Measurements from ENCODE around the gene SASS6. TPM values are rescaled to one million over a fixed set of nuclear protein-coding genes. Genes with fewer than 3 reads are reported as not detected.

SASS6 gene
- total RNA-seq, 1 donor = 2.5 TPM

DNA sequence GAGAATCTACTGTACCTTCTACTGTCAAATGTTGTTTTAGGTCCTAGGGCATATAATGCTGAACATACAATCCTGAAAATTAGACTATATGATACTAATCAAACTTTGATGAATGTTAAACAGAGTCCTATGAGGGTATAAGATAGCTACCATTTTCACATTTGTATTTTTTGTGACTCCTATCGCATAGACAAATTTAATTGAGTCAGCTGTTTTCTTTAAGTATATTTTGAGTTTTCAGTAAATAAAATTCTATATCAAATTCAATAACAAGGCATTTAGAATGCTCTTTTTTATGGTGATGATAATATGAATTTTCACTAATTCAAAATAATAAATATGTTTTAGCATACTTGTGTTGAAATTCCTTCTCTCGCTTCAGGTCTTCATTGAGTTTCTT, 35.3 kb upstream of the SASS6 start:
- Histone ChIP-seq H3K27ac (ENCODE audit: low read depth, low read length) (no peak overlapping the region), H3K27me3 (ENCODE audit: insufficient read depth, low read length) (no peaks in the 10 kb centered on the region), H3K4me3 (ENCODE audit: insufficient read depth, low read length) (no peak overlapping the region), H4K20me1 (ENCODE audit: insufficient read depth, low read length) (no peaks in the 10 kb centered on the region), H3K79me2 (ENCODE audit: insufficient read depth, low read length) (no peaks in the 10 kb centered on the region), H3K9me3 (ENCODE audit: low read depth, low read length) (no peaks in the 10 kb centered on the region), H3K4me2 (ENCODE audit: insufficient read depth, low read length) (no peak overlapping the region), H2AFZ (ENCODE audit: low read length) (no peak overlapping the region), H3K4me1 (ENCODE audit: insufficient read depth, low read length) (peaks cover 9% of the 10 kb centered on the region), H3K36me3 (ENCODE audit: insufficient read depth, low read length) (no peaks in the 10 kb centered on the region)
- TF ChIP-seq, protein P1, sequence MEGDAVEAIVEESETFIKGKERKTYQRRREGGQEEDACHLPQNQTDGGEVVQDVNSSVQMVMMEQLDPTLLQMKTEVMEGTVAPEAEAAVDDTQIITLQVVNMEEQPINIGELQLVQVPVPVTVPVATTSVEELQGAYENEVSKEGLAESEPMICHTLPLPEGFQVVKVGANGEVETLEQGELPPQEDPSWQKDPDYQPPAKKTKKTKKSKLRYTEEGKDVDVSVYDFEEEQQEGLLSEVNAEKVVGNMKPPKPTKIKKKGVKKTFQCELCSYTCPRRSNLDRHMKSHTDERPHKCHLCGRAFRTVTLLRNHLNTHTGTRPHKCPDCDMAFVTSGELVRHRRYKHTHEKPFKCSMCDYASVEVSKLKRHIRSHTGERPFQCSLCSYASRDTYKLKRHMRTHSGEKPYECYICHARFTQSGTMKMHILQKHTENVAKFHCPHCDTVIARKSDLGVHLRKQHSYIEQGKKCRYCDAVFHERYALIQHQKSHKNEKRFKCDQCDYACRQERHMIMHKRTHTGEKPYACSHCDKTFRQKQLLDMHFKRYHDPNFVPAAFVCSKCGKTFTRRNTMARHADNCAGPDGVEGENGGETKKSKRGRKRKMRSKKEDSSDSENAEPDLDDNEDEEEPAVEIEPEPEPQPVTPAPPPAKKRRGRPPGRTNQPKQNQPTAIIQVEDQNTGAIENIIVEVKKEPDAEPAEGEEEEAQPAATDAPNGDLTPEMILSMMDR (IDR thresholded peaks at IDR 0.05; ENCODE audit: extremely low read depth, low read depth, low read length) = no peak
- no peak for DNase-seq (ENCODE audit: insufficient read length, low spot score, missing footprints)

DNA sequence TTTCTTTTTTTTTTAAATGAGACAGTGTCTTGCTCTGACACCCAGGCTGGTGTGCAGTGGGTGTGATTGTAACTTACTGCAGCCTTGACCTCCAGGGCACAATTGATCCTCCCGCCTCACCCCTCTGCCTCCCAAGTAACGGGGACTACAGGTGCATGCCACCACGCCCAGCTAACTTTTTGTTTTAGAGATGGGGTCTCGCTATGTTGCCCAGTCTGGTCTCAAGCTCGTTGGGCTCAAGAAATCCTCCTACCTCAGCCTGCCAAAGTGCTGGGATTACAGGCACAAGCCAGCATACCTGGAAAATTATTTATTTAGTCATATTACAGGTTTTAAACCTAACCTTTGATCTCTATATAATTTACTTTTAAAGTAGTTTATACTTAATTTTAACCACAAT, 32.0 kb upstream of the SASS6 start:
- Histone ChIP-seq H3K4me3 (ENCODE audit: insufficient read depth, low read length) (no peak overlapping the region), H3K4me2 (ENCODE audit: insufficient read depth, low read length) (peak overlapping the region; percentile 67), H3K27me3 (ENCODE audit: insufficient read depth, low read length) (no peaks in the 10 kb centered on the region), H3K27ac (ENCODE audit: low read depth, low read length) (peak overlapping the region; percentile 40), H3K9me3 (ENCODE audit: low read depth, low read length) (no peaks in the 10 kb centered on the region), H2AFZ (ENCODE audit: low read length) (no peak overlapping the region), H3K36me3 (ENCODE audit: insufficient read depth, low read length) (no peaks in the 10 kb centered on the region), H4K20me1 (ENCODE audit: insufficient read depth, low read length) (no peaks in the 10 kb centered on the region), H3K79me2 (ENCODE audit: insufficient read depth, low read length) (no peaks in the 10 kb centered on the region), H3K4me1 (ENCODE audit: insufficient read depth, low read length) (peaks cover 9% of the 10 kb centered on the region)
- TF ChIP-seq, protein P1 (IDR thresholded peaks at IDR 0.05; ENCODE audit: extremely low read depth, low read depth, low read length) = no peak
- DNase-seq (ENCODE audit: insufficient read length, low spot score, missing footprints) = no peak

DNA sequence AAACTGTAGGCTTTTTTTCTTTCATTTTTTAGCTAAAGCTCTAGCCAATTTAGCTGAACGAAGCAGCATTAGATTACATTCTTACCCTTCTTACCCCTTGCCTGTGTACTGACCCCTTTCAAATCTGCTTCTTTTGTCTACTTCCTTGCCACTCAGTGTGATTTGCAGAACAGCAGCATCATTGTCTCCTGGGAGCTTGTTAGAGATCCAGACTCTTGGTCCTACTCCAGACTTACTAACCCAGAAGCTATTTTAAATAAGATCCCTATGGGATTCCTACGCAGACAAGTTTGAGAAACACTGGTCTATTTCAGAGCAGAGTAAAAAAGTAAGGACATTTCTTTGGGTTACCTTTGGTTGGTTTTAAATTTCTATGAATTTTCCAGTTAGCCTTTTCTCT, 31.5 kb upstream of the SASS6 start:
- peak; percentile 79 for DNase-seq (ENCODE audit: insufficient read length, low spot score, missing footprints)
- TF ChIP-seq, protein P1 (IDR thresholded peaks at IDR 0.05; ENCODE audit: extremely low read depth, low read depth, low read length) = no peak
- Histone ChIP-seq H3K27ac (ENCODE audit: low read depth, low read length) (peak overlapping the region; percentile 52), H3K4me2 (ENCODE audit: insufficient read depth, low read length) (peak overlapping the region; percentile 67), H3K79me2 (ENCODE audit: insufficient read depth, low read length) (no peaks in the 10 kb centered on the region), H2AFZ (ENCODE audit: low read length) (no peak overlapping the region), H3K27me3 (ENCODE audit: insufficient read depth, low read length) (no peaks in the 10 kb centered on the region), H3K36me3 (ENCODE audit: insufficient read depth, low read length) (no peaks in the 10 kb centered on the region), H3K9me3 (ENCODE audit: low read depth, low read length) (no peaks in the 10 kb centered on the region), H3K4me1 (ENCODE audit: insufficient read depth, low read length) (peaks cover 9% of the 10 kb centered on the region), H3K4me3 (ENCODE audit: insufficient read depth, low read length) (no peak overlapping the region), H4K20me1 (ENCODE audit: insufficient read depth, low read length) (no peaks in the 10 kb centered on the region)

DNA sequence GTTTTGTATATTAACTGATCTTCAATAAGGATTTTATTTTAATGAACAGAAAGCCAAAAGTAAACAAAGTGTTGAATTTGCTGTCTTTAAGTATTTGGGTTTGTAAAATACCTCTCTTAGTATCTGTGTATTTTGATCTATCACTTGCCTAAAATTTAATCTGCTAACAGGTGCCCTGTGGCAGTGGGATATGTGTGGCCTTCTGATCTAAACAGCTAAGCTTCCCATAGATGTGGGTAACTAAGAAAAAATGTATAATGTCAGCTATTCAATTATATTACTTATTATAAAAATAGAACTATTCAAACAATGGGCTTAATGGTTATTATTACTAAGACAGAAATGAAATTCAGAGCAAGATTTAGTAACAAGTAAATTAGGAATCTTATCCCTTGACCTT, 30.2 kb upstream of the SASS6 start:
- DNase-seq (ENCODE audit: insufficient read length, low spot score, missing footprints) = no peak
- TF ChIP-seq, protein P1 (IDR thresholded peaks at IDR 0.05; ENCODE audit: extremely low read depth, low read depth, low read length) = no peak
- H4K20me1 ChIP-seq (ENCODE audit: insufficient read depth, low read length) = no peaks in the 10 kb centered on the region
- peaks cover 9% of the 10 kb centered on the region for H3K4me1 ChIP-seq (ENCODE audit: insufficient read depth, low read length)
- no peaks in the 10 kb centered on the region for H3K9me3 ChIP-seq (ENCODE audit: low read depth, low read length)
- no peak overlapping the region for H3K4me2 ChIP-seq (ENCODE audit: insufficient read depth, low read length)
- no peaks in the 10 kb centered on the region for H3K27me3 ChIP-seq (ENCODE audit: insufficient read depth, low read length)
- H2AFZ ChIP-seq (ENCODE audit: low read length) = no peak overlapping the region
- no peak overlapping the region for H3K4me3 ChIP-seq (ENCODE audit: insufficient read depth, low read length)
- no peak overlapping the region for H3K27ac ChIP-seq (ENCODE audit: low read depth, low read length)
- no peaks in the 10 kb centered on the region for H3K79me2 ChIP-seq (ENCODE audit: insufficient read depth, low read length)
- H3K36me3 ChIP-seq (ENCODE audit: insufficient read depth, low read length) = no peaks in the 10 kb centered on the region
